Stimulated activated effector memory CD8-positive, alpha-beta T cell treated with anti-CD3 and anti-CD28 coated beads, Interleukin-12 subunit alpha, Interleukin-12 subunit beta, amount 100 ng/mL, for 72 hours (primary cell): ENCODE measurements around the gene RIPK1.
"Not testable (repeated sequence)": the region's sequence is repeated elsewhere in the genome, so short reads cannot be mapped to it uniquely, and the experiment has no call there.

Experiments used
- ATAC-seq: fragments of 150-1000 bp; cut with Tn5 transposase; 2 replicates; pipeline ENCODE4 v1.10.0; 2021
- DNase-seq, 2 donors: peaks; one replicate each; pipeline ENCODE4 v3.0.0; 2021 to 2022; ENCODE audit warnings: low spot score in 2 of 2
- H3K27ac Mint-ChIP-seq: one replicate; pipeline ENCODE4 v1.8.0; 2022; ENCODE audit warnings: mild to moderate bottlenecking, mixed read lengths
- H3K36me3 Mint-ChIP-seq: one replicate; pipeline ENCODE4 v1.8.0; 2022; ENCODE audit warnings: mild to moderate bottlenecking, mixed read lengths
- H3K4me1 Mint-ChIP-seq: one replicate; pipeline ENCODE4 v1.8.0; 2022; ENCODE audit warnings: mixed read lengths
- H3K4me3 Mint-ChIP-seq: one replicate; pipeline ENCODE4 v1.8.0; 2022; ENCODE audit warnings: mild to moderate bottlenecking, mixed read lengths
- H3K9me3 Mint-ChIP-seq: one replicate; pipeline ENCODE4 v1.8.0; 2022; ENCODE audit warnings: mixed read lengths

Gene RIPK1

DNA sequence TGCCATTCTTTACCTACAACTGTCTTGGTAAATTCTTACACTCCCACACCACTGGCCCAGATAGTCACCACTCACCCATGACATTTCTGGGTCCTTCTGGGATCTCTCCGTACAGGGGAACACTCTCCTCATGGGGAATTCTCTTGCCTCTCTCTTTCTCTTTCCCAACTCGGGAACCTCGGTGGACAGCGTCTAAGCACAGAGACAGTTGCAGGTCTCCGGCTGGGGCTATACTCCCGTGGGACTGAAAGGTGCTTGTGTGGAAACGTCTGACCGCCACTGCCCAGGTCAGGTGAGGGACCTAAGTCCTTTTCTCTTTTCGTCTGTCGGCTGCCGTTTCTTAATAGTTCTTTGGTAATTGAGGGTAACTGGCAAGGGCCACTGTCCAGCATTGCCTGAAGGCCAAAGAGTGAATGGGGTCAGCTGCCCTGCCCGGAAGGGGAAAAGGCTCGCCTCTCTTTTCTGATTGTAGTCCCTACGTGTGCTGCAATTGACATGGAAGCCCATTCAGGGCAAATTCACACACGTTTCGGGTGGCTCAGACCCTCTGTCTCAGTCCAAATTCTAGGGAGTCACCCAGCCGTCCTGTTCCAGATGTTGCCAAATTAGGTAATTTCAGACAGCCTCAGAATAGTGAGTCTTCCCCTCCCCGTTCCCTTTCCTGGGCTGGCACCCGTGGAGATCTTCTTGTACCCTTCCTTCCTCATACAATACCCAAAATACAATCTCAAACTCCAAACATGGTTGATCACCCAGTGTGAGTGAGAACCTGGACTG is 31.2 kb upstream of the RIPK1 start:
- H3K36me3 Mint-ChIP-seq, result no peaks in the 10 kb centered on the region
- ATAC-seq (no peak), DNase-seq (peak in 1 of 2 donors; percentile 45)
- peaks cover 2% of the 10 kb centered on the region for H3K9me3 Mint-ChIP-seq
- H3K4me1 Mint-ChIP-seq, result no peaks in the 10 kb centered on the region
- no peak overlapping the region for H3K4me3 Mint-ChIP-seq
- no peak overlapping the region for H3K27ac Mint-ChIP-seq

DNA sequence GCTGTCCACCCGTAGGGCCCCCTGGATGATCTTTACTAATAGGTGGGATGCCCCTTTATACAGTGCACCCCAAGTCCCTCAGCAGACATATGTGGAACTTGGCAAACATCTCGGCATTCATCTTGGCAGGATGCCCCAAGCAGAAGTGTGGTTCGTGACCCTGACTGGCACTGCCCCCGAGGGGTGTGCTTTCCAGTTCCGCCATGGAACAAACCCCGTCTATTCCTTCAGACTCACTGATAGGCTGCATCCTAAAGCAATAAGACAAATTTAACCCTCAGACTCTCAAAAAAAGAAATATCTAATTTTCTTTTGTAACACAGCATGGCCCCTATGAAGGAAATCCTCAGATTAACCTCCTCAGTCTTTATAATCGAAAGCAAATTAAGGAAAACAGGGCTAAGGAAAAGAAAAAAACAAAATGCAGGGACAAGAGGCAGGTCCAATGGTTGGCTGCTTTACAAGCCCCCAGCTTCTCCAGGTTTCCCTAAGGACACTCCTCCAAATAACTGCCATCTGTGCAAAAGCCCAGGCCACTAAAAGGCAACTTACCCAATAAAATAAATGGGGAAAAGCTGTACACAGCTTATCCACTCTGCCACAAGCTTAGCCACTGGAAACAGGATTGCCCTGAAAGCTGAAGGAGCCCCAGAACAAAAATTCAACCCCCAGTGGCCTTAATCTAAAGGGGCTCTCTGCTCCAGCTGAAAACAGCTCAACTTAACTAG is 30.5 kb upstream of the RIPK1 start:
- DNase-seq (peak in 1 of 2 donors; percentile 32), ATAC-seq (no peak)
- H3K36me3 Mint-ChIP-seq, result no peaks in the 10 kb centered on the region
- peaks cover 2% of the 10 kb centered on the region for H3K9me3 Mint-ChIP-seq
- H3K4me3 Mint-ChIP-seq, result no peak overlapping the region
- no peak overlapping the region for H3K27ac Mint-ChIP-seq
- no peaks in the 10 kb centered on the region for H3K4me1 Mint-ChIP-seq

DNA sequence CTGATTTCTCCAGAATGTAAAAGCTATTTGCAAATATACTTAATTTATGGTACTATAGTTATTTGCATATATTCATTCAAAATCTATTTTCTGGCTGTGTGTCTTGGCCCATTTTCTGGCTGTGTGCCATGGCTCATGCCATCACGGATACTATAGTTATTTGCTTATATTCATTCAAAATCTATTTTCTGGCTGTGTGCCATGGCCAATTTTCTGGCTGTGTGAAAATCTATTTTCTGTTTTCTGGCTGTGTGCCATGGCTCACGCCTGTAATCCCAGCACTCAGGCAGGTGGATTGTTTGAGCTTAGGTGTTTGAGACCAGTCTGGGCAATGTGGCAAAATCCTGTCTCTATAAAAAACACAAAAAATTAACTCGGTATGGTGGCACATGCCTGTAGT is 28.9 kb upstream of the RIPK1 start:
- Mint-ChIP-seq H3K36me3 (no peaks in the 10 kb centered on the region), H3K9me3 (peaks cover 2% of the 10 kb centered on the region), H3K4me1 (no peaks in the 10 kb centered on the region), H3K27ac (no peak overlapping the region), H3K4me3 (no peak overlapping the region)
- DNase-seq (peak in 1 of 2 donors; percentile 26), ATAC-seq (no peak)

DNA sequence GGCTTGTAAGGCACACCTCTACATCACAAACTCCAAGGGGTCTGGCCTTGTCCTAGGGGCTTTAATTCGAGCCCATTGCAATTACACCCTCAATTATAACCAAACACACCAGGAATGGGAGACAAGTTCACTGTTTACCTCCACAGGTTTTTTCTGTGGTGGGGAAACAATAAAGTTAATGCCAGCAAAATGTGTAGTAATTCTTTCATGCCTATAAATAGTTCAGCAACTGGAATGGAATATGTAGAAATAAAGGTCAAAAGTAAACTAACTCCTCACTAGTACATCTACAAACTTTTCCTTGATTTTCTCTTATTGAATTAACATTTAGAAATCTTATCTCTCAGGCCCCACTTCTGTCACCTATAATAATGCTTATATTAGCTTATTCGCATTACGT is 27.1 kb upstream of the RIPK1 start:
- no peak for DNase-seq
- Mint-ChIP-seq H3K27ac (no peak overlapping the region), H3K4me1 (no peaks in the 10 kb centered on the region), H3K9me3 (peaks cover under 1% of the 10 kb centered on the region), H3K4me3 (no peak overlapping the region), H3K36me3 (no peaks in the 10 kb centered on the region)
- ATAC-seq, result no peak

DNA sequence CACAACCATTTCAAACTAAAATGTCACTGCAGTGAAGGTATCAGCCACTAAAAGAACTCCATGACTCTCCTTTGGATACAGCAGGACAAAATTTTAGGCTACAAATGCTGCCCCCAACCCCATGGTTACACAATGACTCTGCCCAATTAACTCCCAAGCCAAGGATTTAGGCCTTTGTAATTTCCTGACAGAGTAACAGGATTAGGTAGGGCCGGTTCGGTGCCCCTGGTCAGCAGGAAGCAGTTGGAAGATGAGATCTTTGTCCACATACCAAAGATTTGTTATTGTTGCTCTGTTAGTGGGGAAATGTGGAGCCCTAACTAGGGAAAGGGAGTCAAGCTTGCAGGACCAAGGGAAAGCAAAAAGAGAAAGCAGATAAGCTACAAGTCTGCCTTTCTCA is 26.7 kb upstream of the RIPK1 start:
- Mint-ChIP-seq H3K4me1 (no peaks in the 10 kb centered on the region), H3K36me3 (no peaks in the 10 kb centered on the region), H3K27ac (no peak overlapping the region), H3K4me3 (no peak overlapping the region), H3K9me3 (no peaks in the 10 kb centered on the region)
- no peak for ATAC-seq
- no peak for DNase-seq

DNA sequence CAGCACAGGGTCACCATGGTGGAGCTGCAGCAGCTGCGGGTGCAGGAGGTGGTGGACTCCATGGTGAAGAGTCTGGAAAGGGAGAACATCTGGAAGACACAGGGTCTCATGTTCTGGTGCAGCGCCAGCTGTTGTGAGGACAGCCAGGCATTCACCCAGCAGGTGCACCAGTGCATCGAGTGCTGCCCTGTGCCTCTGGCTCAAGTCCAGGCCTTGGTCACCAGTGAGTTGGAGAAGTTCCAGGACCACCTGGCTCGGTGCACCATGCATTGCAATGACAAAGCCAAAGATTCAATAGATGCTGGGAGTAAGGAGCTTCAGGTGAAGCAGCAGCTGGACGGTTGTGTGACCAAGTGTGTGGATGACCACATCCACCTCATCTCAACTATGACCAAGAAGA is 22.9 kb upstream of the RIPK1 start:
- no peak overlapping the region for H3K4me3 Mint-ChIP-seq
- ATAC-seq (no peak), DNase-seq (peak in 1 of 2 donors; percentile 18)
- no peaks in the 10 kb centered on the region for H3K4me1 Mint-ChIP-seq
- H3K36me3 Mint-ChIP-seq, result no peaks in the 10 kb centered on the region
- no peak overlapping the region for H3K27ac Mint-ChIP-seq
- no peaks in the 10 kb centered on the region for H3K9me3 Mint-ChIP-seq

DNA sequence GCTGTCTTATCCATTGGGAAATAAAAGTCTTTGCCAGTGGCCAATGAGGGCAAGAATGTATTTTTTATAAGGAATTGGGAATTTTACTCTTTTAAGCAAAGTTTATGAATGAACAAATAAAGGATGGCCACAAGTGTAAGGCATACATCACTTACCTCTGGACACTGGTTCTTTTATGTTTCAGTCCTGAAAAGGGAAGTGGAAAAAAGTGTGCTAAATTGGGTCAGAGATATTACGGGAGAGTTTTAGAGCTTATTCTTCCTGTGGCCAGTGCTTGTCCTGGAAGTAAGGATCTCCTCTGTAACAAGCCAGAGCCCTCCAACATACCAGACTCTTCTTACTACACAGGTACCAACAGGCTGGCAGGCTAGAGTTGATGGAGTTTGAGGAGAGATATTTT is 22.5 kb upstream of the RIPK1 start:
- no peak overlapping the region for H3K27ac Mint-ChIP-seq
- no peaks in the 10 kb centered on the region for H3K4me1 Mint-ChIP-seq
- H3K4me3 Mint-ChIP-seq, result no peak overlapping the region
- ATAC-seq (no peak), DNase-seq (peak in 1 of 2 donors; percentile 26)
- H3K9me3 Mint-ChIP-seq, result no peaks in the 10 kb centered on the region
- H3K36me3 Mint-ChIP-seq, result no peaks in the 10 kb centered on the region

DNA sequence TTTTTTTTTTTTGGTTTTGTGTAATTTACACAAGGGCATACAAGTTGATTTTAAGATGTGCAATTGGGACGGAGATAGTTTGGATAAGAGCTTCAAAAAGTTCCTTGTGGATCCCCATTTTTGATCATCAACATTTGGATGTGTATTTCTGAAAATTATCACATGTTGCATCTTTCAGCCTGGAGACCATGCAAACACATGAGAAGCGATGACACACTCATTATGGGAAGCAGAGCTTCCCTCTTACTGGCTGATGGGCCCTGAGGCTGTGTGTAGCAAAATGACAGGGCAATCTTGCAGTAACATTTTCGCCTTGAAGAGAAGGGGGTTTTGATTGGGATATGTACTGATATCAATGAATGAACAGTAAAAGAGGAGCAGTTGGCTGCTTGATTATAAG is 22.0 kb upstream of the RIPK1 start:
- H3K27ac Mint-ChIP-seq, result no peak overlapping the region
- no peak overlapping the region for H3K4me3 Mint-ChIP-seq
- H3K36me3 Mint-ChIP-seq, result no peaks in the 10 kb centered on the region
- no peaks in the 10 kb centered on the region for H3K4me1 Mint-ChIP-seq
- H3K9me3 Mint-ChIP-seq, result no peaks in the 10 kb centered on the region
- peak; percentile 59 for ATAC-seq
- DNase-seq, result no peak

DNA sequence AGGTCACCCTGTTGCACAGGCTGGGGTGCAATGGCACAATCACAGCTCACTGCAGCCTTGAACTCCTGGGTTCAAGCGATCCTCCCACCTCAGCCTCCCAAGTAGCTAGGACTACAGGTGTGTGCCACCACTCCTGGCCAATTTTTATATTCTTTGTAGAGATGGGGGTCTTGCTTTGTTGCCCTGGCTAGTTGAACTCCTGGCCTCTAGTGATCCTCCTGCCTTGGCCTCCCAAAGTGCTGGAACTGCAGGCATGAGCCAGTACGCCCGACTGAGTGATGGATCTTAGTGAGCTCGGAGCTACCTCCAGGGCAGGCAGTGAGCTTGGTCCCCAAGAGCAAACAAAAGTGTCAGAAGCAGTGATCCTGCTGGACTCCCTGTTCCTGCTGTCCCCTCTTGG is 20.3 kb upstream of the RIPK1 start:
- H3K4me1 Mint-ChIP-seq, H3K36me3 Mint-ChIP-seq, H3K9me3 Mint-ChIP-seq, DNase-seq, H3K4me3 Mint-ChIP-seq, H3K27ac Mint-ChIP-seq, ATAC-seq: not testable (repeated sequence)

DNA sequence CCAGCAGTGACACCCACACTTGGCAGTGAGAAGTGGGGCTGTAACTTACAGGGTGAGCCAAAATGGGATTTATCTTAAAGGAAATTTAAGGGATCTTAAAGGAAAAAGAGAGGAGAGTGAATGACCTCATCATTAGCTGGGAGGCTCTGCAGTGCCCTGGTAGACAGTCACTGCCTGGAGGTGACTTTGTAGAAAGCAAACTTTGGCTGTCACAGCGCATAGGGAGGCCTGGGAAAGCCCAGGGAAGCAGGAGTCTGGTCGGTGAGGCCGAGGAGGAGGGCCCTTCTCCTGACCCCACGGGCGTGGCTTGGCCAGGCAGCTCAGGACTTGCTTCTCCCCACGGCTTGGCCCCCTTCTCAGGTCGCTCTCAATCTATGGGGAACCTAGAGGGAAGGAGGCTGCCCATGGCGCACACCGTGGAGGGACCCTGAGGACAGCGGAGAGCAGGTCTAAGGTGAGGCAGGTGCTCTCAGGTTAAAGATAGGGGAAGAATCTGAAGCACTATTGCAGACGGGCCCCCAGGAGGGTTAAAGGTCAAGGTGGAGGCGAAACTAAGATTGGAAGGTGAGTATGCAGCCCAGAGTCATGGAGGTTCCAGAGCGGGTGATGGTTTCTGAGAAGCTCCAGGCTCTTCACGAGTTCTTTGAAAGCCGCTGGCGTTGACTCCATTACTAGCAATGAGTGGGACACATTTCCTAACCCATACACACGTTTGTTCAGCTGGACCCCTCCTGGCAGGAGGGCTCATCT is 15.6 kb upstream of the RIPK1 start:
- Mint-ChIP-seq H3K4me3 (peak overlapping the region; percentile 72), H3K9me3 (no peaks in the 10 kb centered on the region), H3K4me1 (peaks cover 9% of the 10 kb centered on the region), H3K36me3 (no peaks in the 10 kb centered on the region), H3K27ac (peak overlapping the region; percentile 83)
- DNase-seq, result peak in 1 of 2 donors; percentile 40
- ATAC-seq, result no peak

DNA sequence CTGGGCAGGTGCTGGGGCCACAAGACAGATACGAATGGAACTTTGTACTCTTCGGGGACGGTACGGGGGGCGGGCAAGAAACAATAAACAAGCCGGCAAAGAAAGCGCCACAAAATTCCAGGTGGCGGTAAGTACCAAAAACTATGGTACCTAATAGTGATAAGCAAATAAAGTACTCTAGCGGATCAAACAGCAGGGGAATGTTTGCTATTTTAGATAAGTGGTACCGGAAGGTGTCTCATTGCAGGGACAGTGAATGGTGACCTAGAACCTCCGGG is 15.1 kb upstream of the RIPK1 start:
- Mint-ChIP-seq H3K27ac (peak overlapping the region; percentile 83), H3K36me3 (no peaks in the 10 kb centered on the region), H3K9me3 (no peaks in the 10 kb centered on the region), H3K4me3 (peak overlapping the region; percentile 72), H3K4me1 (peaks cover 9% of the 10 kb centered on the region)
- DNase-seq, result no peak
- ATAC-seq, result no peak

DNA sequence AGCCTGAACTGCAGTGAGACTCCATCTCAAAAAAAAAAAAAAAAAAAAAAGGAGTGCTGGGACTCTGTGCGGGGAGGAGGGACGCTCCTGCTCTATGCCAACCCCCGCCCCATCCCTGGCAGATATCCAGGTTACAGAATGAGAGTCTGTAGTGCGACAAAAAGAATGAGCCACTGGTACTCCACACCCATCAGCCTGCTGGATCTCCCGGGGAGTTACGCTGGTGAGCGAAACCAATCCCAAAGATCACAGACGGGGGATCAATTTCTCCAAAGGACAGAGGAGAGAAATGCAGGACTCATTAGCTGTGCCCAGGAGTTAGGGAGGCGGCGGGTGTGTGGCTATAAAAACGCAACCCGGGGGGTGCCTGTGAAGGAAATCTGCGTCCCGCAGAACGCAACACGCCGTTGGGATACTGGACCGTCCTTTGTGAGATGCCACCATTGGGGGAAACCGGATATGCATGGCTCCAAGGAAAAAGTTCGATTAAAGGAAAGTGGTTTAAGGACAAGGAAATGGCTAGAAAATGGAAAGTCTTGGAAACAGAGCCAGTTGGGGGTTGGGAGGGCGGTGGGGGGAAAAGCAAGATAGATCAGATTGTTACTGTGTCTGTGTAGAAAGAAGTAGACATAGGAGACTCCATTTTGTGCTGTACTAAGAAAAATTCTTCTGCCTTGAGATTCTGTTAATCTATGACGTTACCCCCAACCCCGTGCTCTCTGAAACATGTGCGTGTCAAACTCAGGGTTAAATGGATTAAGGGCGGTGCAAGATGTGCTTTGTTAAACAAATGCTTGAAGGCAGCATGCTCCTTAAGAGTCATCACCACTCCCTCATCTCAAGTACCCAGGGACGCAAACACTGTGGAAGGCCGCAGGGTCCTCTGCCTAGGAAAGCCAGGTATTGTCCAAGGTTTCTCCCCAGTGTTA is 13.8 kb upstream of the RIPK1 start:
- not testable (repeated sequence) for H3K4me1 Mint-ChIP-seq, H3K9me3 Mint-ChIP-seq, H3K36me3 Mint-ChIP-seq, ATAC-seq
- Mint-ChIP-seq H3K4me3 (peak overlapping the region; percentile 72), H3K27ac (peak overlapping the region; percentile 83)
- DNase-seq, result peak in 1 of 2 donors; percentile 49

DNA sequence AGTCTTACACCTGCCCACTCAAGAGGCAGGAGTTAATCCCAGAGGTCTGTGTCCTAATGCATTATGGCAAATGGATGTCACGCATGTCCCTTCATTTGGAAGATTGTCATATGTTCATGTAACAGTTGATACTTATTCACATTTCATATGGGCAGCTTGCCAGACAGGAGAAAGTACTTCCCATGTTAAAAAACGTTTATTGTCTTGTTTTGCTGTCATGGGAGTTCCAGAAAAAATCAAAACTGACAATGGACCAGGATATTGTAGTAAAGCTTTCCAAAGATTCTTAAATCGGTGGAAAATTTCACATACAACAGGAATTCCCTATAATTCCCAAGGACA is 13.2 kb upstream of the RIPK1 start:
- H3K27ac Mint-ChIP-seq, DNase-seq, ATAC-seq, H3K4me1 Mint-ChIP-seq, H3K9me3 Mint-ChIP-seq, H3K36me3 Mint-ChIP-seq, H3K4me3 Mint-ChIP-seq: not testable (repeated sequence)

DNA sequence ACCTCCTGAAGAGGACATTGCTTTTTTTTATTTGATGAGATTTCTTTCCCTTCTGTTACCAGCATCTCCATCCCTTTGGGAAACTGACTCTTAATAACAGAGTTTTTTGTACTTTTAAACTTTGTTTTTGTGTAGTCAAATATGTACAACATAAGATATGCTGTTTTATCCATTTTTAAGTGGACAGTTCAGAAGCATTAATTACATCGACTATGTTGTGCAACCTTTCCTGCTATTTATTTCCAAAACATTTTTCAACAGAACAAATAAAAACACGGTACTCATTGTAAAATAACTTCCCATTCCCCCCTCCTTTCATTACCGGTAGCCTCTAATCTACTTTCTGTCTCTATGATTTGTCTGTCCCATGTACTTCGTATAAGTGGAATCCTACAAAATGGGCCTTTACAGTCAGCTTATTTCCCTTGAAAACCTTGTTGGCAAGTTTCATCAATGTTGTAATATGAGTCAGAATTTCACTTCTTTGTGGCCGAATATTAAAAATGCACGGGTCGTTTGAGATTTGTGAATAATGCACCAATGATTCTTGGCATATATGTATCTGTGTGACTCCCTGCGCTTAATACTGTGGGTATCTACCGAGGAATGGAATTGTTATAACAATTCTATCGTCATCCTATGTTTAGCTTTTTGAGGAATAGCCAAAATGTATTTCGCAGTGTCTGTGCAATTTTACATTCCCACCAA is 11.1 kb upstream of the RIPK1 start:
- no peaks in the 10 kb centered on the region for H3K36me3 Mint-ChIP-seq
- no peak for ATAC-seq
- H3K27ac Mint-ChIP-seq, result no peak overlapping the region
- H3K9me3 Mint-ChIP-seq, result no peaks in the 10 kb centered on the region
- no peak overlapping the region for H3K4me3 Mint-ChIP-seq
- no peak for DNase-seq
- H3K4me1 Mint-ChIP-seq, result peaks cover 9% of the 10 kb centered on the region
